Measurements from ENCODE around the gene RAB17.

The RAB17 gene

GRCh38 chr2:237539681-237540080 is 50.9 kb downstream of the RAB17 start:
- no peak for DNase-seq (ENCODE audit: low read depth in 2 of 2)

GRCh38 chr2:237538901-237539300 is 51.6 kb downstream of the RAB17 start:
- no peak for DNase-seq (ENCODE audit: low read depth in 2 of 2)

GRCh38 chr2:237538001-237538720 is 52.4 kb downstream of the RAB17 start:
- no peak for DNase-seq (ENCODE audit: low read depth in 2 of 2)

- DNase-seq (ENCODE audit: low read depth in 2 of 2) = no peak
Measured at GRCh38 chr2:237536617-237537016, 53.9 kb downstream of the RAB17 start.

- no peak for DNase-seq (ENCODE audit: low read depth in 2 of 2)
Measured at GRCh38 chr2:237536083-237536415, 54.5 kb downstream of the RAB17 start.

- DNase-seq (ENCODE audit: low read depth in 2 of 2) = no peak
Measured at GRCh38 chr2:237535385-237536082, 55.0 kb downstream of the RAB17 start.

GRCh38 chr2:237534380-237534779 is 56.2 kb downstream of the RAB17 start:
- no peak for DNase-seq (ENCODE audit: low read depth in 2 of 2)

GRCh38 chr2:237533668-237534161 is 56.8 kb downstream of the RAB17 start:
- DNase-seq (ENCODE audit: low read depth in 2 of 2) = no peak

GRCh38 chr2:237532160-237532559 is 58.4 kb downstream of the RAB17 start:
- no peak for DNase-seq (ENCODE audit: low read depth in 2 of 2)

- no peak for DNase-seq (ENCODE audit: low read depth in 2 of 2)
Measured at GRCh38 chr2:237530472-237531433, 59.8 kb downstream of the RAB17 start.

GRCh38 chr2:237529452-237530402 is 60.8 kb downstream of the RAB17 start:
- DNase-seq (ENCODE audit: low read depth in 2 of 2) = no peak

- no peak for DNase-seq (ENCODE audit: low read depth in 2 of 2)
Measured at GRCh38 chr2:237527766-237528165, 62.8 kb downstream of the RAB17 start.

- DNase-seq (ENCODE audit: low read depth in 2 of 2) = no peak
Measured at GRCh38 chr2:237527233-237527632, 63.3 kb downstream of the RAB17 start.

GRCh38 chr2:237525559-237526157 is 64.9 kb downstream of the RAB17 start:
- no peak for DNase-seq (ENCODE audit: low read depth in 2 of 2)

GRCh38 chr2:237524631-237525030 is 65.9 kb downstream of the RAB17 start:
- DNase-seq (ENCODE audit: low read depth in 2 of 2) = no peak
